ENCODE measurements around the gene NXPH2.

DNA sequence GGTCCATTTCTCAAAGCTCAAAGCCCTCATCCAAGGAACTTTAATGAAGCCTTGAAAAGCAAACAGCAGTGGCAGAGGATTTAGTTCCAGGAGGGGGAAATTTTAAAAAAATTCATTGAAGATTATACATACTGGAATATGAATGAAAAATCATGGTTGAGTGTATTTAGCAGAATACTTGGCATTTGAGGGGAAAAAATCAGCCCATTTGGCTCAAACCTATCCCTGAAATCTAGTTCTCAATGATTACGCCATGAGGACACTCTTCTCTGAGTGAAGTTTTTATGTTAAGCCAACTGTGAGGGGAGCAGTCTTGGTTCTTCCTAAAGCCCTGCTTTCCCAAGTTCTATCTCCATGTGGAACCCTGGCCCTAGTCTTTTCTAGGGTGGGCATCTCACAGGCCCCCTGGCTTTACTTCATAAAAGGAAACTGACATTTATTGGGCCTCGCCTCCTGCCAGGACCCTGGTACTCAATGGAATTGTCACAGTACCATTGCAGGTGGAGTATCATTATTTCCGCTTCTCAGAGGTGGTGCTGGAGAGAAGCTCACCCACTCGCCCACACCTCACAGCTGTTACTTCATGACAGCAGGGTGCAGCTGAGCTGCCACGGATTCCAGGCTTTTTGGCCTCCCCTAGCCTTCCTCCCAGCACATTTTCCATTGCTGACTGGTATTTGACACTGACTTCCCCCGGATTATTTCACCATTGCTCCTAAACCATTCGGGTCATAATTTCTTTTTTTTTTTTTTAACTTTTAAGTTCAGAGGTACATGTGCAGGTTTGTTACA, 56.8 kb downstream of the NXPH2 start:
- TF ChIP-seq FOXP2 (optimal IDR thresholded peaks at IDR 0.05; ENCODE audit: borderline replicate concordance, extremely low read depth, extremely low read length, insufficient read depth) (no peak), TAF1 (IDR thresholded peaks at IDR 0.05; ENCODE audit: borderline replicate concordance, insufficient read depth, low read length) (no peak), POLR2AphosphoS5 (IDR thresholded peaks at IDR 0.05; ENCODE audit: low read depth, low read length) (no peak)
- TF ChIP-seq, protein P1, sequence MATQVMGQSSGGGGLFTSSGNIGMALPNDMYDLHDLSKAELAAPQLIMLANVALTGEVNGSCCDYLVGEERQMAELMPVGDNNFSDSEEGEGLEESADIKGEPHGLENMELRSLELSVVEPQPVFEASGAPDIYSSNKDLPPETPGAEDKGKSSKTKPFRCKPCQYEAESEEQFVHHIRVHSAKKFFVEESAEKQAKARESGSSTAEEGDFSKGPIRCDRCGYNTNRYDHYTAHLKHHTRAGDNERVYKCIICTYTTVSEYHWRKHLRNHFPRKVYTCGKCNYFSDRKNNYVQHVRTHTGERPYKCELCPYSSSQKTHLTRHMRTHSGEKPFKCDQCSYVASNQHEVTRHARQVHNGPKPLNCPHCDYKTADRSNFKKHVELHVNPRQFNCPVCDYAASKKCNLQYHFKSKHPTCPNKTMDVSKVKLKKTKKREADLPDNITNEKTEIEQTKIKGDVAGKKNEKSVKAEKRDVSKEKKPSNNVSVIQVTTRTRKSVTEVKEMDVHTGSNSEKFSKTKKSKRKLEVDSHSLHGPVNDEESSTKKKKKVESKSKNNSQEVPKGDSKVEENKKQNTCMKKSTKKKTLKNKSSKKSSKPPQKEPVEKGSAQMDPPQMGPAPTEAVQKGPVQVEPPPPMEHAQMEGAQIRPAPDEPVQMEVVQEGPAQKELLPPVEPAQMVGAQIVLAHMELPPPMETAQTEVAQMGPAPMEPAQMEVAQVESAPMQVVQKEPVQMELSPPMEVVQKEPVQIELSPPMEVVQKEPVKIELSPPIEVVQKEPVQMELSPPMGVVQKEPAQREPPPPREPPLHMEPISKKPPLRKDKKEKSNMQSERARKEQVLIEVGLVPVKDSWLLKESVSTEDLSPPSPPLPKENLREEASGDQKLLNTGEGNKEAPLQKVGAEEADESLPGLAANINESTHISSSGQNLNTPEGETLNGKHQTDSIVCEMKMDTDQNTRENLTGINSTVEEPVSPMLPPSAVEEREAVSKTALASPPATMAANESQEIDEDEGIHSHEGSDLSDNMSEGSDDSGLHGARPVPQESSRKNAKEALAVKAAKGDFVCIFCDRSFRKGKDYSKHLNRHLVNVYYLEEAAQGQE (IDR thresholded peaks at IDR 0.05; ENCODE audit: insufficient read depth in 1 of 2, low read depth in 2 of 2, low read length in 2 of 2), result no peak

Measured in PFSK-1 (cell line).